NK-92 (cell line): ENCODE measurements around the gene NDUFS8.

Source experiments
- DNase-seq: peaks from one replicate; lab custom pipeline; 2025; ENCODE audit not compliant: unreplicated experiment; lab: John Stamatoyannopoulos, UW

The NDUFS8 gene

DNA sequence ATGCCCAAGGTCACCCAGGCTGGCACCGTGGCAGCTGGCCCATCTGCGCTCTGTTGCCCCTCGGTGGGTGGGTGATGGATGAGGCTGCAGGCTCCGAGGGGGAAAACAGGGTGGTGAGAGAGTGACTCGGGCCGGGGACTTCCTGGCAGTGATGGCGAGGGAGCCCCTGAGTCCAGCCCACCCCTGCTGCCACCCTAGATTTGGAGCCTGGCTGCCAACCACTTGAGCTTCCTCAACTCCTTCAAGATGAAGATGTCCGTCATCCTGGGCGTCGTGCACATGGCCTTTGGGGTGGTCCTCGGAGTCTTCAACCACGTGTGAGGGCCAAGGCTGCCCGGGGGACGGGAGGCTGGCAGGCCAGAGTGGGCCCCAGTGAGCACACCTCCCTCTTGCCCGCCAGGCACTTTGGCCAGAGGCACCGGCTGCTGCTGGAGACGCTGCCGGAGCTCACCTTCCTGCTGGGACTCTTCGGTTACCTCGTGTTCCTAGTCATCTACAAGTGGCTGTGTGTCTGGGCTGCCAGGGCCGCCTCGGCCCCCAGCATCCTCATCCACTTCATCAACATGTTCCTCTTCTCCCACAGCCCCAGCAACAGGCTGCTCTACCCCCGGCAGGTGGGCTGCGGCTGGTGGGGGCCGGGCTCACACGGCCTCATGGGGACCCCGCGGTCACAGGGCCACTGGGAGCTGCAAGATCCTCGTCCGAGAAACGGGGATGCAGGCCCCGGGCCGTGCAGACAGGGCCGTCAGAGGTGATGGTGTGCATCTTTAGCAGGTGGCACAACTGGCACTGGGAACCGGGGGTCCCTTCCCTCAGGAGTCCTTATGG, 18.4 kb downstream of the NDUFS8 start:
- DNase-seq: no peak

DNA sequence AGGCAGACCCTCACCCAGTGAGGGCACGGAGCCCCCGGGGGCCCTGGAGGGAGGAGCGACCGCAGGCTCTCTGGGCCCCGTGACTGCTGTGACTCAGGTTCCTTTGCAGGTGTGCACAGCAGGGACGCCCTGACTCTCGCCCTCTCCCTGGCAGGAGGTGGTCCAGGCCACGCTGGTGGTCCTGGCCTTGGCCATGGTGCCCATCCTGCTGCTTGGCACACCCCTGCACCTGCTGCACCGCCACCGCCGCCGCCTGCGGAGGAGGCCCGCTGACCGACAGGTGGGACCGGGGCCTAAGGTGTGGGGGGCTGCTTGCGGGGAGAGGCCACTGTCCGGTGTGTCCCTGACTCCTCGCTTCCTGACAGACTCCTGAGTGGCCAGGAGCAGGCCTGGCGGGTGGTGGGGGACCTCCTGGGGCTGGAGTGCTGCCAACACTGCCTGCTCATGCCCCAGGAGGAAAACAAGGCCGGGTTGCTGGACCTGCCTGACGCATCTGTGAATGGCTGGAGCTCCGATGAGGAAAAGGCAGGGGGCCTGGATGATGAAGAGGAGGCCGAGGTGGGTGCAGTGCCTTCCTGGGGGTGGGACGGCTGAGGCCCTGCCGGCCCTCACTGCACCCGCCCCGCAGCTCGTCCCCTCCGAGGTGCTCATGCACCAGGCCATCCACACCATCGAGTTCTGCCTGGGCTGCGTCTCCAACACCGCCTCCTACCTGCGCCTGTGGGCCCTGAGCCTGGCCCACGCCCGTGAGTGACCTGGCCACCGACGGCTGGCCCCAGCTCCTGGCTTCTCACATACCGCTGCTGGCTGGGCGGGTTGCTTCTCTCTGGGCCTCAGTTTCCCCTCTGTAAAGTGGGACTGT, 19.3 kb downstream of the NDUFS8 start:
- no peak for DNase-seq

DNA sequence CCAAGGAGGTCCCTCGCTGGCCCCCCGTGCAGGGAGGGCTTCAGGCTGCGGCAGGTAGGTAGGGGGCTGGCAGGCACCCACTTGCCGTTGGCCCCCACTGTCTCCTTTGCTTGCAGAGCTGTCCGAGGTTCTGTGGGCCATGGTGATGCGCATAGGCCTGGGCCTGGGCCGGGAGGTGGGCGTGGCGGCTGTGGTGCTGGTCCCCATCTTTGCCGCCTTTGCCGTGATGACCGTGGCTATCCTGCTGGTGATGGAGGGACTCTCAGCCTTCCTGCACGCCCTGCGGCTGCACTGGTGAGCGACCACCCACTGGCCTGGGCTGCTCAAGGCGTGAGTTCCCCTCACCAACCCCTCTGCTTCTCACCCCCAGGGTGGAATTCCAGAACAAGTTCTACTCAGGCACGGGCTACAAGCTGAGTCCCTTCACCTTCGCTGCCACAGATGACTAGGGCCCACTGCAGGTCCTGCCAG, 19.9 kb downstream of the NDUFS8 start:
- no peak for DNase-seq

DNA sequence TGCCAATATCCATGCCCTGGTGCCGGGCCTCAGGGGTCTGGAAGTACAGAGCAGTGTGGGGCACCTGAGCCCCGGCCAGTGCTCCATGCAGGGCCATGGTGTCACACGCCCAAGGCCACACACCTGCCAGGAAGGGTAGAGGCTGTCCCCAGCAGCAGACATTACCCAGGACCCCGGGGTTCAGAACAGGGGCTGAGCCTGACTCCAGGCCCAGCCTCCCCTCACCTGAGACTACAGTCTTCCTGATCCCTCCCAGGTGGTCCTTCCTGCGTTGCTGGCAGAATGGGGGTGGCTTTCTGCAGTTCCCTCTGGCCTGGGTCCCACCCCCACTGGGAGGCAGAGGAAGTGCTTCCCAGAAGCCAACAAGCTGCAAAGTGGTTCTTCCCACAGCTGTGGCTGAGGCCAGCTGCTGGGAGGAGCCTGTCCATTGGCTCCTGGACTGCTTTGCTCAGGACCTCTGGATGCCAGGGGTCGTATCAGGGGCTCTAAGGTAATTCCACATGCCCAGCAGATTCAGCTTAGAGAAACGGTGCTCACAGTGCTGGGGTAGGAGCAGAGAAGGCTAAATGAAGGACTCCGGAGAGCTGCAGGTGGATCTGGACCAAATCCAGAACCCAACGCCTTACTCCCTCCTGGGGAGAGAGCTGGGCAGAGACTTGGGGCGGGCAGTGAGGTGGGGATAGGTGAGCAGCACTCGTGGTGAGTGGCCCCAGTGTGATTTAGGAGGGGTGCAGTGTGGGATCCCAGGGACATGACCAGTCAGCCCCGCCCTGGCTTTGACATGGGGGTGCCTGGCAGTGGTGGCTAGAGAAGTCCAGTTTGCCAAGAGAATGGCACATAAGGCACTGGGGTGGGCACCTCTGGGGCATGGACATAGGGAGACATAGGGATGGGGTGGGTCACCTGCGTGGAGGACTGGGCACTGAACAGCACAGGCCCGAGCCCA, 21.0 kb downstream of the NDUFS8 start:
- no peak for DNase-seq

DNA sequence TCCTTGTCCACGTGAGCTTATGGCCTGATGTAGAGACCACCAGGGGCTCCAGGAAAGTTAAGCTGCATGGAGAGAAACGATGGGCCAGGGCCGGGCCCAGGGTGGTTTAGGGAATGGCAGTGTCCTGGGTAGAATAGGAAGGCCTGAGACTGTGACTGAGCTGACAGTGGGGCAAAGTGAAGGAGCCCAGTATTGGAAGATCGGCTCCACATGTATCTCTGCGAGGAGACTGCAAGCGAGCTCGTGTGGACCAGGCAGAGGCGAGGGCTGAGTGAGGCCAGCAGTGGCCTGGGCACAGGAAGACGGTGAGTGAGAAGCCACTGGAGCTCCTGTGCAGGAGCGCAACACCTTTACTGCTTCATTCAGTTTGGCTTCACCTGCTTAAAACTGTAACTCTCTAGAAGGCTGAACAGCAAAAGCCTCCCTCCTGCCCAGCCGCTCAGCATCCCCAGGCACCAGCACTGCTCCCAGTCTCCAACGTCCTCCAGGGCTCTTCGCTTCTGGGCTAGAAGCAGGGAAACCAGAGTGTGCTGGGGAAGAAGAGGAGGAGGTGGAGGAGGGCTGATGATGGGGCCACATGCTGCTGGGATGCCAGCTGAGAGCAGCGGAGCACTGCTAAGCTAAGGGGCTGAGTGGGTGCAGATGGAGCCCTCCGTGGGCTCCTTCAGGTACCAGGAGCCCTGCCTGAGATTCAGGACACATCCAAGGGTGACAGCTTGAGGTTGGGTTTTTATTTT, 21.8 kb downstream of the NDUFS8 start:
- no peak for DNase-seq

DNA sequence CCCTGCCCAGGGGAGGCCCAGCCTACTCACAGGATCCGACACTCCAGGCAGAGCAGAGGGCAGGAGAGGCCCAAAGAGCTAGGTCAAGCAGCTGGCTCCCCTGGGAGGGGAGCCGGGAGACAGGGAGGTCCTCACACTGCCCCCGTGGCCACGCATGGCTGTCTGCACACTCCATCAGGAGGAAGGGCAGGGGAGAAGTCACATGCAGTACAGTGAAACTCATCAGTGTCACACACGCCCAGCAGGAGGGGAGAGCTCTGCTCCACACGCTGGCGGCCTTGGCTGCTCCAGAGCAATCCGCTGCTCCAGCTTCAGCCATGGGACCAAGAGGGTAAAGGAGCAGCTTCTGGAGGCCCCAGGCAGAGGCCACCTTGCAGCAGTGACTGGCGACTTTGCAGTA, 22.6 kb downstream of the NDUFS8 start:
- DNase-seq: no peak

DNA sequence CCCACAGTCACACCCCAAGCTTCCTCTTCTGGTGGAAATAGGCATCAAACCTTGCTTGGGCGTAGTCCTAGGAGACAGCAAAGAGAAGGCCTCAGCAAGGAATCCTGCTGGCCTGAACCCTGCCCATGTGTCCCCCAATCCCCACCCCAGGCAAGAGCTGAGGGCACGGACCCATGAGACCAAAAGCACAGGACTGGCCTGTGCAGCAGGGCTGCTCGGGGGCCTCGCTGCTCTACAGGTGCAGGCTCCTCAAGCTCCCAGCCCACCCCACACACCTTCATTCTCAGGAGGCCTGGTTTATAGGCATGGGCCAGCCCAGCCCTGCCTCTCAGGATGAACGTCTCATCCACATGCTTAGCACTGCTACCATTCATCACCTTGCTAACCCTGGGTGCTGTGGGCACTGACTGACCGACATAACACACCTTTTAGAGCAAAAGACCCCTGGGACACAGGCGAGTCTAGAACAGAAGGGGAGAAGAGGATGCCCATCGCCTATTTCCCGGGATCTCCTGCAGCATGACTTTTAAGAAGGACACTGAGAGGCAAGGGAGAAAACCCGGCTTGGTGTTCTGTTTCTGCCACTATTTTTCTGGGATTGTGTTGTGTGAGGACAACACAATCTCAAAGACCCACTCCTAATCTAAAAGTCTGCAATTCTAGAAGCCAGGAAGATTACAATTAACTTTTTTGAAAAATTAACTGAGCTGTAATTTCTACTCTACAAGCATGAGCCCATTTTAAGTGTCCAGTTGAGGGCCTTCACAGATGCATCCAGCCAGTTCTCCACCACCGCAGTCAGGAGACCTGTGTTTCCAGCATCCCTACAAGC, 23.7 kb downstream of the NDUFS8 start:
- DNase-seq: no peak

DNA sequence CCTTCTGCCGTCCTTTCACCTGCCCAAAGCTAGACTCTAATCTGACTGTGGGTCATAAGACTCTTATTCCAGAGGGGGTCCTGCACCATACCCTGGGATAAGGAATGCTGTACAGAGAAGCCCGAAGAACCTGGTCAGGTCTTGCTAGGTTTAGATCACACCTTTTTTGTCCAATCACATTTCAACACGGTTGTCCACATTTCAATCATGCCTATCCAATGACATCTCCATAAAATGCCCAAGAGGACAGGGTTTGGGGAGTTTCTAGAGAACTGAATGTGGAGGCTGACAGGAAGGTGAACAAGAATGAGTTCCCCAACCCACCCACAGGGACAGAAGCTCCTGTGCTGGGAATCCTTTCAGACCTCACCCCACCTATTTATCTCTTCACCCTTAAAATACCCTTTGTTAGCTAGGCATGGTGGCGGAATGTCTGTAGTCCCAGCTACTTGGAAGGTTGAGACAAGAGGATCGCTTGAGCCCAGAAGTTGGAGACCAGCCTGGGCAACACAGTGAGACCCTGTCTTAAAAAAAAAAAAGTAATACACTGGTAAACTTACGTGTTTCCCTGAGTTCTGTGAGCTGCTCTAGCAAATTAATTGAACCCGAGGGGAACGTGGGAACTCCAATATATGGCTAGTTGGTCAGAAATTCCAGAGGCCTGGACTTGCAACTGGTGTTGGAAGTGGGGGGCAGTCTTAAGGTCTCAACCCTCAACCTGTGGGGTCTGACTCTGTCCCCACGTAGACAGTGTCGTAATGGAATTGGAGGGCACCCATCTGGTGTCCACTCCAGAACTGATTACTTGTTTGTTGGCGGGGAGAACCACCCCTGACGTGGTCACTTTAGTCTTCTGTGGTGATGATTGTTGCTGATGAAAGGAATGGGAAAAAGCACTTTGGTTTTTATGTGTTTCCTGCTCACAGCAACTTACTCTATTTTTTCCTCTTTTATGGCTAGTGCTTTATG, 26.1 kb downstream of the NDUFS8 start:
- no peak for DNase-seq

DNA sequence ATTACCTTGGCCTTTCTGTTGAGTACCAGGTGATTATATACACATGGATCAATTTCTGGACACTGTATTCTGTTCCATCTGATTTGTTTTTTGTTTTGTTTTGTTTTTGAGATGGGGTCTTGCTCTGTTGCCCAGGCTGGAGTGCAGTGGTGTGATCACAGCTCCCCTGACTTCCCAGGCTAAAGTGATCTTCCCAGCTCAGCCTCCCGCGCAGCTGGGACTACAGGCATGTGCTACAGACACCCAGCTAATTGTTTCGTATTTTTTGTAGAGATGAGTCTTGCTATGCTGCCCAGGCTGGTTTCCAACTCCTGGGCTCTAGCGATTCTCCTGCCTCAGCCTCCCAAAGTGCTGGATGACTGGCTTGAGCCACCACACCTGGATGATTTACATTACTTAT, 27.3 kb downstream of the NDUFS8 start:
- DNase-seq: no peak

DNA sequence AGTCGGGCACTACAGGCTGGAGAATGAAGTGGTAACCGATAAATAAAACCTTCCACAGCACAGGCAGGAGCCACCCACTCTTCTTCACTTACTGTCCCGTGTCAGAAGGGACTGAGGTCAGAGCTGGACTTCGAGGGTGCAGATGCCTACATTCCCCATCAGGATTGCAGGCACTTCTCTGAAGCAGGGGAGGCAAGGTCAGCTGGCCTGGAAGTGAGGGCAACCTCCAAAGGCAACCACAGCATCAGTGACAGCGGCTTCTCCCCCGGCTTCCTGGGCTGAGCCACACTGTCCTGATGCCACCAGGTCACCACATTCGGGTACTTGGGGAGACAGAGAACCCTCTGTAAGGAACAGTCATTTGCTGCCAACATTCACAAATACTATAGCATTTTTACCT, 31.0 kb downstream of the NDUFS8 start:
- no peak for DNase-seq

DNA sequence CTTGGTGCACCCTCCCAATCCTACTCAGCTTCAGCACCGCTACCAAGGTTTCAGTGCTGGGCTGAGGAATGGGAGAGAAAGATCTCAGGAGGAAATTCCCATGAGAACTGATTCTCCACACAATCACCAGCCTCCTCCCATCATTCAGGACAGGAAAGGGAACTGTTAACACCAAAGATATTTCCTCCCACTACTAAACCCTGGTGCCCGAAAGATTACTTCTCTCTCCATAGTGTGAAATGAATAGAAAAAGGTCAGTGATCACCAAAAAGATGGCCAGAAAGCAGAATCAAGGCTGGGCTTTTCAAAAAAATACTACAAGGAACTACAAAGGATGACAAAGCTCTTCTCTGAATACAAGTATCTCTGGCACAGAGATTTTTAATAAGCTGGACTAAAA, 34.4 kb downstream of the NDUFS8 start:
- DNase-seq: no peak

DNA sequence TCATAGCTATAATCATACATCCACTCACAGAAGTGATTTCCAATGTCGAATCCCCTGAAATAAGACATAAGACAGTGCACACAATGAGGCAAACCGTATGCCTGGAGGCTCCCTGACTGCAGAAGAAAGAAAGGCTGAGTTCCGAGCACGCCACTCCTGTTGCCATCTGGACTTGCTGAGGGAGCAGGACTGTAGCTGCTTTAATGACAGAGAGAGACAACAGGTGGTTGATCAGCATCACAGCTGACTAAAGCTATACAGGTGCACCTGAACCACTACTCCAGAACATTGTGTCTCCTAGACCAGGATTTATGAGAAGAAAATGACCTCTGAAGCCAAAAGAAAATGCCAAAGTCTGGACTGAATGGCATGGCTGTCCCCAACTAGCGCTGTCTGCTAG, 35.4 kb downstream of the NDUFS8 start:
- no peak for DNase-seq

DNA sequence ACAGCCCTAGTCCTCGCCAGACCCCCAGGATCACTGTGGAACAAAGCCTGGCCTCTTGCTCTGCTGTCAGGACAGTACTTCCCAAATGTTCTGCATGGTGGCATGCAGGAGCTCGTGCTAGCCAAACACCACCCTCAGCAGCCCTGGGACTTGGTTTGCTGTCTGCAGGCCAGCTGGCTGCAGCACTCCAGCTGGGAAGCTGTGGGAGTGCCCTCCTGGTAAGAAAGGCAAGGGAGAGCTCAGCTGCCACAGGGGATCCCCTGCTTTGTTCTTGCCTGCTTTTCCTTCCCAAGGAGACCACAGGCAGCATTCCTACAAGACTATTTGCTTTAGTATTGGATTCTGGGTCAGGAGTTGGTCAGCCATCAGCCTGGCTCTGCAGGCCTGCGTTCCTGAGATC, 36.3 kb downstream of the NDUFS8 start:
- no peak for DNase-seq

DNA sequence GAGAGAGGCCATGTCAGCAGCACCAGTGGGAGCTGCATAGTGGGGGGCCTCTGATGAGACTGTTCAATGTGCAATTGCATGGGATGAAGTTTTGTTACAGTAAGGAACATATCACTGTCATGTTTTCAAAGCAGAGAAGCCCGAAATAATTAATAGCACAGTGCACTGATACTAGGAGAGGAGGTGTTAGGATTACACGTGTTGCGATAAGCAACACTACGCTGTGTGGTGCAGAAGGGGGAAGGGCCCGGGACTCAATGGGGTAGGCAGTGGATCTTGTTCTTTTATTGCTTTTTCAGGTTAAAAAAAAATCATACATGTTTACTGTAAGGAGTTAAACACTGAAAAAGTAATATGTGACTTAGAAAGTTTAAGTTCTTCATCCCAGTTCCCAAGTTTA, 37.5 kb downstream of the NDUFS8 start:
- no peak for DNase-seq

DNA sequence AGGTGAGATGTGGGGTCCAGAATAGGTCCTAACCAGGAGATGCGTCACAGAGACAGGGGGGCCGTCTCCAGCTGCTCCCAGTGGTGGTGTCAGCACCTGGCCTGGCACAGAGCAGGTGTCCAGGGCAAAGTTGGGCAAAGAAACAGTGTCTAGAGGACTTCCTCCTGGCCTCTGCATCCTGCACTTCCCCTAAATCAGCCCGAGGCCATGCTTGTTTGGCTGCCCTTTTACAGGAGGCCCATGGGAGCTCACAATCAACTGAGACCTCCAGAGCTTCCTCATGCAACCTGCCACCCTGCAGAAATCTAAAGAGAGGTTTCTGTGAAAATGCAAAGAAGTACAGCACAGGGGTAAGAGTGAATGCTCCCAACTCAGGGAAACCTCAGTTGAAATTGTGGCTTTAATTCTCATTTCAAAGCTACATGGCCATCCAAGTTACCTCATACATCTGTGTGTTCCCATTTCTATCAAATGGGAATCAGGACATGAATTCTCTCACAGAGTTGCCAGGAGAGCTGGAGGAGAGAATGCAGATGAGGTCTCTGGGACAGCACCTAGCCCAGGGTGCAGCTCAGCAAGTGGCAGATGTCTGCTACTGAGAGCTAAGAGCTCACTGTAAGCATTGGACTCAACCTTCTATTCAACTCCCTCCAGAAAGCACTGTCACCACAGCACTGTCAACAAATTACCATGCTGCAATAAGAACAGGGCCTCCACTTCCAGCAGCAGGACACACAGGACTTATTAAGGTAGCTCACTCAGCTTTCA, 41.0 kb downstream of the NDUFS8 start:
- DNase-seq: no peak

DNA sequence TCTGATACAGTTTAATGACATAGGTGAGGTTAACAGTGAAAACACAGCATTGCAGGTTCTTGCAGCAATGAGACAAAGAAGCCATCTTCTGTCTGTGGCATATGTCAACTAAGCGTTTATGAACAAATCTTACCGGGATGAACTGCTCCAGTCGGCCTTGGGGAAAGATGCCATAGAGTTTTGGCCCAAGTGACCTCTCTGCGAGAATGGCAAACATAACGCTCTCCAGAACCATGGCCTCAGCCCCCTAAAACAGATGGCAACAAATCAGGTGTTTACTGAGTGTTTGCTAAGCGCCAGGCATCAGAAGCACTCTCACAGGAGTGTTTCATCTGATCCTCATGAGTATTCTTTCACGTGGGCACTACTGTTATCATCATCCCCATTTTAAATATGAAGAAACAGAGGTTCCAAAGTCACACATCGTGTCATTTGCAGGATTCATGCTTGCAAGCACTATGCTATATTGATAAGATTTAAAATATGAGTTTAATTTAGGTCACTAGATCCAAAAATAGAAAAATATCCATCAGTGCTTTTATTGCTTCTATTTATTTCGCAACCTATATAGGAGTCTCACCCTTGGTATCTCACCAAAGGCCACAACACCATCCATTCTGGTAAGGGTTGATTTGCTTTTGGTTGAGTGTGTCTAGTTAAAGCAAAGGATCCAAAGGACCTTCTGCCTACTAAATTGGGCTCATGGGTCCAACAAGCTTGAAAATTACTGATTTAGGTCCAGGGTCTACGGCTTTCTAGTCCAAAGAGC, 44.3 kb downstream of the NDUFS8 start:
- no peak for DNase-seq
